Fibroblast of skin of left biceps (primary cell): ENCODE results near the gene NGEF.

Experiments used
- DNase-seq, 2 experiments: peaks; one replicate each; pipeline ENCODE4 v3.0.0-alpha.2; 2013; ENCODE audit warnings: low read depth in 2 of 2

The NGEF gene

GRCh38 chr2:233044974-233045605 is 32.0 kb upstream of the NGEF start:
- no peak for DNase-seq

- DNase-seq, result no peak
Observed at GRCh38 chr2:233042549-233042948, 29.5 kb upstream of the NGEF start.

- DNase-seq, result no peak
Observed at GRCh38 chr2:233041722-233042323, 28.8 kb upstream of the NGEF start.

- DNase-seq, result no peak
Observed at GRCh38 chr2:233040571-233040970, 27.5 kb upstream of the NGEF start.

GRCh38 chr2:233039846-233040530 is 26.9 kb upstream of the NGEF start:
- no peak for DNase-seq

- DNase-seq, result no peak
Observed at GRCh38 chr2:233039212-233039845, 26.3 kb upstream of the NGEF start.

GRCh38 chr2:233037078-233037477 is 24.0 kb upstream of the NGEF start:
- no peak for DNase-seq

- no peak for DNase-seq
Observed at GRCh38 chr2:233036162-233036838, 23.2 kb upstream of the NGEF start.

- no peak for DNase-seq
Observed at GRCh38 chr2:233035426-233036161, 22.5 kb upstream of the NGEF start.

GRCh38 chr2:233034091-233034882 is 21.2 kb upstream of the NGEF start:
- no peak for DNase-seq

GRCh38 chr2:233033672-233034071 is 20.6 kb upstream of the NGEF start:
- DNase-seq, result no peak

GRCh38 chr2:233032551-233033320 is 19.7 kb upstream of the NGEF start, which contains the start of gene NEU2:
TSS of gene NEU2 (plus strand) at chr2:233032672. CDS start at chr2:233032672, 0 bp downstream.
- no peak for DNase-seq

- no peak for DNase-seq
Observed at GRCh38 chr2:233031556-233032500, 18.8 kb upstream of the NGEF start.

- DNase-seq, result no peak
Observed at GRCh38 chr2:233029321-233029720, 16.3 kb upstream of the NGEF start.

GRCh38 chr2:233026198-233026813 is 13.2 kb upstream of the NGEF start:
- peak in 1 of 2 experiments; percentile 9 for DNase-seq

- DNase-seq, result no peak
Observed at GRCh38 chr2:233025706-233026105, 12.7 kb upstream of the NGEF start.

- DNase-seq, result no peak
Observed at GRCh38 chr2:233023761-233024410, 10.8 kb upstream of the NGEF start.
